Renal pelvis (tissue), 12 donors: Measurements from ENCODE around the gene PITHD1. TPM values are rescaled to one million over a fixed set of nuclear protein-coding genes. Genes with fewer than 3 reads are reported as not detected.
"Not testable (repeated sequence)": the region's sequence is repeated elsewhere in the genome, so short reads cannot be mapped to it uniquely, and the experiment has no call there.

ENCODE experiments used
- DNase-seq: peaks from one replicate; pipeline ENCODE4 v3.0.0-alpha.2; 2013
- long read RNA-seq, 16 experiments: transcript quantifications; one replicate each; lab custom pipeline, GENCODE V29; 2026
- polyA plus RNA-seq, 3 donors: library from polyadenylated mRNA; unstranded; fragments of 120-200 nt; gene quantifications; one replicate each; pipeline ENCODE4 v1.2.1, GENCODE V29; 2013; ENCODE audit not compliant: insufficient read length in 3 of 3

Gene PITHD1, protein sequence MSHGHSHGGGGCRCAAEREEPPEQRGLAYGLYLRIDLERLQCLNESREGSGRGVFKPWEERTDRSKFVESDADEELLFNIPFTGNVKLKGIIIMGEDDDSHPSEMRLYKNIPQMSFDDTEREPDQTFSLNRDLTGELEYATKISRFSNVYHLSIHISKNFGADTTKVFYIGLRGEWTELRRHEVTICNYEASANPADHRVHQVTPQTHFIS
- 10 to 100 TPM; 59.4 to 63.3 (median 60.3) TPM for polyA plus RNA-seq
- long read RNA-seq, donor 1, transcript PITHD1-201 (6 exons, 1,603 nt) = major isoform, 13 of 13 reads
- long read RNA-seq, donor 1, partial matches to known transcripts = 0 of 13 reads
- long read RNA-seq, donor 1, other reads (novel, unspliced or antisense) = 0 of 13 reads
- long read RNA-seq, donor 2, transcript PITHD1-201 (6 exons, 1,603 nt) = major isoform, 18 of 43 reads
- long read RNA-seq, donor 2, partial matches to known transcripts = 25 of 43 reads
- long read RNA-seq, donor 2, other reads (novel, unspliced or antisense) = 0 of 43 reads
- long read RNA-seq, donor 3, transcript PITHD1-201 (6 exons, 1,603 nt) = major isoform, 12 of 64 reads
- long read RNA-seq, donor 3, partial matches to known transcripts = 52 of 64 reads
- long read RNA-seq, donor 3, other reads (novel, unspliced or antisense) = 0 of 64 reads
- long read RNA-seq, donor 4, transcript PITHD1-201 (6 exons, 1,603 nt) = major isoform, 21 of 21 reads
- long read RNA-seq, donor 4, partial matches to known transcripts = 0 of 21 reads
- long read RNA-seq, donor 4, other reads (novel, unspliced or antisense) = 0 of 21 reads
- long read RNA-seq, donor 5, transcript PITHD1-201 (6 exons, 1,603 nt) = major isoform, 8 of 8 reads
- long read RNA-seq, donor 5, partial matches to known transcripts = 0 of 8 reads
- long read RNA-seq, donor 5, other reads (novel, unspliced or antisense) = 0 of 8 reads
- long read RNA-seq, donor 6, transcript PITHD1-201 (6 exons, 1,603 nt) = major isoform, 11 of 11 reads
- long read RNA-seq, donor 6, partial matches to known transcripts = 0 of 11 reads
- long read RNA-seq, donor 6, other reads (novel, unspliced or antisense) = 0 of 11 reads
- long read RNA-seq, donor 7, transcript PITHD1-201 (6 exons, 1,603 nt) = major isoform, 15 of 15 reads
- long read RNA-seq, donor 7, partial matches to known transcripts = 0 of 15 reads
- long read RNA-seq, donor 7, other reads (novel, unspliced or antisense) = 0 of 15 reads
- long read RNA-seq, donor 8, transcript PITHD1-201 (6 exons, 1,603 nt) = major isoform, 10 of 18 reads
- long read RNA-seq, donor 8, partial matches to known transcripts = 8 of 18 reads
- long read RNA-seq, donor 8, other reads (novel, unspliced or antisense) = 0 of 18 reads
- long read RNA-seq, donor 9, transcript PITHD1-201 (6 exons, 1,603 nt) = major isoform, 22 of 22 reads
- long read RNA-seq, donor 9, partial matches to known transcripts = 0 of 22 reads
- long read RNA-seq, donor 9, other reads (novel, unspliced or antisense) = 0 of 22 reads
- long read RNA-seq, donor 10, transcript PITHD1-201 (6 exons, 1,603 nt) = major isoform, 21 of 47 reads
- long read RNA-seq, donor 10, partial matches to known transcripts = 26 of 47 reads
- long read RNA-seq, donor 10, other reads (novel, unspliced or antisense) = 0 of 47 reads
- long read RNA-seq, donor 11, transcript PITHD1-201 (6 exons, 1,603 nt) = major isoform, 12 of 12 reads
- long read RNA-seq, donor 11, partial matches to known transcripts = 0 of 12 reads
- long read RNA-seq, donor 11, other reads (novel, unspliced or antisense) = 0 of 12 reads
- long read RNA-seq, donor 12, transcript PITHD1-201 (6 exons, 1,603 nt) = major isoform, 21 of 161 reads
- long read RNA-seq, donor 12, partial matches to known transcripts = 95 of 161 reads
- long read RNA-seq, donor 12, other reads (novel, unspliced or antisense) = 45 of 161 reads
- long read RNA-seq, donor 13, transcript PITHD1-201 (6 exons, 1,603 nt) = major isoform, 10 of 10 reads
- long read RNA-seq, donor 13, partial matches to known transcripts = 0 of 10 reads
- long read RNA-seq, donor 13, other reads (novel, unspliced or antisense) = 0 of 10 reads
- long read RNA-seq, donor 14 = 0 reads
- long read RNA-seq, donor 15, transcript PITHD1-201 (6 exons, 1,603 nt) = major isoform, 30 of 72 reads
- long read RNA-seq, donor 15, partial matches to known transcripts = 42 of 72 reads
- long read RNA-seq, donor 15, other reads (novel, unspliced or antisense) = 0 of 72 reads
- long read RNA-seq, donor 16, transcript PITHD1-201 (6 exons, 1,603 nt) = major isoform, 24 of 24 reads
- long read RNA-seq, donor 16, partial matches to known transcripts = 0 of 24 reads
- long read RNA-seq, donor 16, other reads (novel, unspliced or antisense) = 0 of 24 reads

DNA sequence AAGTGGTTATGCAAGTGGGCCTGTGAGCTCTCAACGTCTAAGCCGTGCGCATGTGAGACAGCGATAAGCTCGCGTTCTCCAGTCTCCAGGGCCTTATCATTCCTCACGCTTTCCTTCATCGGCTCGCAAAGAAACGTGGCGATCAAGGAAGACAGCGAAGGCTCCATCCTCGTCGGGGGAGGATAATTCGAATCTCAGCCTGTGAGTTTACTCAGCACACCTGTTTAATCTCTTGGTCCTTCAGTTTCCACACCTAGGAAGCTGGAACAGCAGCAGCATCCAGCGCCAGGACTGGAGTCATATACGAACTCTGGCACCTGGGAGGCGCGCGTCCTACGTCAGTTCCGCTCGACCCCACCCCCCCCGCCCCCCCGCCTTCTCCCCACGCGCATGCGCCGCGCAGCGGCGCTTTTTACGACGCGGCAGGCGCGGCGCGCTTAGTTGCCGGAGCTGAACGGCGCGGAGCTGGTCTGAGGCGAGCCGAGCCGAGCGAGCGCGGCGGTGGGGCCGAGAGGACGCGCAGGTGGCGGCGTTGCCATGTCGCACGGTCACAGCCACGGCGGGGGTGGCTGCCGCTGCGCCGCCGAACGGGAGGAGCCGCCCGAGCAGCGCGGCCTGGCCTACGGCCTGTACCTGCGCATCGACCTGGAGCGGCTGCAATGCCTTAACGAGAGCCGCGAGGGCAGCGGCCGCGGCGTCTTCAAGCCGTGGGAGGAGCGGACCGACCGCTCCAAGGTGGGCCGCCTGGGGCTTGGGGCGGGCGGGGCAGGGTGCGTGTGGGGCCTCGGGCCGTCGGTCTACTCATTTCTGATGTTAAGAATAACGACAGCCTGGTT lies at the start of gene PITHD1:
Gene PITHD1 (plus strand): TSS at position 440 of the 836 bp plus-strand sequence. CDS start 98 bp downstream, at position 538.
- DNase-seq = peak; percentile 79

DNA sequence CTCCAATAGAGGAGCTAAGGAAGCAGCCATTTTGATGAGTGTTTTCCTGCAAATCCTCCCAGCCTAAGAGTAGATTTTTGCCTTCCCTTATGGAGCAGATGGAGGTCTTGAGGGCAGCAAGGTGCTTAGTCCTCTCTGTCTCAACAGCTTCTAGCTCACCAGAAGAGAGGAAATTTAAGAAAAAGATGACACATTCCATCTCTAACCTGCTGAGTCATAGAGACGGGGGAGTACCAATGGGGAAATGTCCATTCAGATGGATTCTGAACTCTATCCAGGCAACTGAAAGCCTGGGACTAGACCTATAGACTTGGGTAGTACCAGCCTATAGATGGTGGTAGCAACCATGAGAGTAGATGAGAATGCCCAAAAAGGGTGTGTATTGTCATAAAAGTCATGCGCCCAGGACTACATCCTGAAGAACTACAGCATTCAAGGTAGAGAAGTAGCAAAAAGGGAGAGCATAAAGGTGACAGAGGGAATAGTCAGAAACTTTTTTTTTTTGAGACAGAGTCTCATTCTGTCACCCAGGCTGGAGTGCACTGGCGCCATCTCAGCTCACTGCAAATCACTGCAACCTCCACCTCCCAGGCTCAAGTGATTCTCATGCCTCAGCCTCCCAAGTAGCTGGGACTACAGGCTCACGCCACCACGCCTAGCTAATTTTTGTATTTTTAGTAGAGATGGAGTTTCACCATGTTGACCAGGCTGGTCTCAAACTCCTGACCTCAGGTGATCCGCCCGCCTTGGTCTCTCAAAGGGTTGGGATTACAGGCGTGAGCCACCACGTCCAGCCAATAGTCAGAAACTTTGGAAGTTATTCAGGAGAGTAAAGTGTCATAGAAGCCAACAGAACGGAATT lies 45.6 kb upstream of the PITHD1 start:
- no peak for DNase-seq

DNA sequence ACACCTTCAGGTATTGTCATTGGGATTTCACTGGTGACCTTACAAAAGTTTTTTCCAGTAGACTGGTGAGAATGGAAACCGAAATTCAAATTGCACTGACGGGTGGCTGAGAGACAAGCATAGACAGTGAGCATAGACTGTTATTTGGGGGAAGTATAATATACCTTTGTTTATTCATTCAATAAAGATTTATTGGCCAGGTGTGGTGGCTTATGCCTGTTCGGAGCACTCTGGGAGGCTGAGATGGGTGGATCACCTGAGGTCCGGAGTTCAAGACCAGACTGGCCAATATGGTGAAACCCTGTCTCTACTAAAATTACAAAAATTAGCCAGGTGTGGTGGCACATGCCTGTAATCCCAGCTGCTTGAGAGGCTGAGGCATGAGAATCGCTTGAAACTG lies 44.9 kb upstream of the PITHD1 start:
- DNase-seq = not testable (repeated sequence)

DNA sequence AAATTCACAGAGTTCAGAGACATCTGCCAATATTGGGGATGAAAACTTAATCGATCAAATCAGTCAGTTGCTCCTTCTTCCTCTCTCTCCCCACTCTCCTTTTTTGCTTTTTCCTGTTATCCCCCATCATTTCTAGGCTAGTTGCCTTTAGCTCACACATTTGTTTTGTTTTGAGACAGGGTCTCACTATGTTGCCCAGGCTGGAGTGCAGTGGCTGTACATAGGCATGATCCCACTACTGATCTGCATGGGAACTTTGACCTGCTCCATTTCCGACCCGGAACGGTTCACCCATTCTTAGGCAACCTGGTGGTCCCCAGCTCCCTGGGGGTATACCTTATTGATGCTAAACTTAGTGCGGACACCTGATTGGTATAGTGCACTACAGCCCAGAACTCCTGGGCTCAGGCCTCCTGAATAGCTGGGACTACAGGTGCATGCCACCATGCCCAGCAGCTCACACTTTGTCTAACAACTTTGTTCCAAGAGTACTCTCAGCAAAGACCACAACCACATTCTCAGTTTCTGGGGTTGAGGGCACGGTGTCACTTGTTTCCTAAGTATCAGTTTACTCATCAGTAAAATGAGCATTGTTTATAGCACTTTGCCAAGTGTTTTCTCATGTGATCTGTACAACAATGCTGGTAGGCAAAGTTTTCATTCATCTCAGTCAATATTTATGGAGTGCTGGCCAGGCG lies 41.6 kb upstream of the PITHD1 start:
- DNase-seq = no peak

DNA sequence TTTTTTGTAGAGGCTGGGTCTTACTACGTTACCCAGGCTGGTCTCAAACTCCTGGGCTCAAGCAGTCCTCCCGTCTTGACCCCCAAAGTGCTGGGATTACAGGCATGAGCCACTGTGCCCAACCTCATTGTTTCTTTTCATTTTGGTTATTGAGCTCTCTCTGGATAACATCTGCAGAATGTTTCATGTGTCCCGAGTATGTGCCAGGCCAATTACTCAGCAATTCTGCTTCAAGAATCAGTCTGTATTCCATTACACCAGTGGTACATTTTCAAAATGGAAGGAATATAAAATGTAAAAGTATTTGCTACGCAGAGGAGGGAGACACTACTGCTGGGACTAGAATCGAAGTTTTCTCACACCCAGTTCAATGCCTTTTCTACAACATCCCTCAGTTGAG lies 36.6 kb upstream of the PITHD1 start:
- DNase-seq = no peak

DNA sequence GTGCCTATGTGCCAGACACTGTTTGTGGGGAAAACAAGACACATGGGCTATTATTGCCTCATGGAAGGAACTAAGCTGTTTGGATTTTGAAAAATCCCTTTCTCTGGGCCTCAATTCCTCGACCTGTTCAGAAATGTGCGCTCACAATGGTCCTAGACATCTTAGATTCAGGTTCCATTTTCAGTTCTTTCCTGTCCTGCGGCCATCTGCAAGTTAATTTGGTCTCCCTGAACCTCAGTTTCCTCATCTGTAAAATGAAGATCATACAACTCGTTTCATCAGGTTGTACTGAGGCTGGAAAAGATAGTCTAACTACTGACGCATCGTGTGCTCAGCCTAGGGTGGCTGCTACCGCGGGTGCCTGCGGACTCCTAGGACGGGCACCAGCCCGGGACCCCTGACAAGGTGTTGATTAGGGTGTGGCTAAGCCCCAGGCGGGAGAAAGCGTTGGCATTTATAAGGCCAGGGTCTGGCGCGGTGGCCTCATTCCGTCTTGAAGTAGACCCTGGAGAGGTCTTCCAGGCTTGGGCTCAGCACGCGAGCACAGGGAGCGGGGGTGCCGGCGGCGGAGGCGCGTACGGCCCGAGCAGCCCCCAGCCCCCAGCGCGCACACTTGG lies 35.4 kb upstream of the PITHD1 start:
- peak; percentile 26 for DNase-seq

DNA sequence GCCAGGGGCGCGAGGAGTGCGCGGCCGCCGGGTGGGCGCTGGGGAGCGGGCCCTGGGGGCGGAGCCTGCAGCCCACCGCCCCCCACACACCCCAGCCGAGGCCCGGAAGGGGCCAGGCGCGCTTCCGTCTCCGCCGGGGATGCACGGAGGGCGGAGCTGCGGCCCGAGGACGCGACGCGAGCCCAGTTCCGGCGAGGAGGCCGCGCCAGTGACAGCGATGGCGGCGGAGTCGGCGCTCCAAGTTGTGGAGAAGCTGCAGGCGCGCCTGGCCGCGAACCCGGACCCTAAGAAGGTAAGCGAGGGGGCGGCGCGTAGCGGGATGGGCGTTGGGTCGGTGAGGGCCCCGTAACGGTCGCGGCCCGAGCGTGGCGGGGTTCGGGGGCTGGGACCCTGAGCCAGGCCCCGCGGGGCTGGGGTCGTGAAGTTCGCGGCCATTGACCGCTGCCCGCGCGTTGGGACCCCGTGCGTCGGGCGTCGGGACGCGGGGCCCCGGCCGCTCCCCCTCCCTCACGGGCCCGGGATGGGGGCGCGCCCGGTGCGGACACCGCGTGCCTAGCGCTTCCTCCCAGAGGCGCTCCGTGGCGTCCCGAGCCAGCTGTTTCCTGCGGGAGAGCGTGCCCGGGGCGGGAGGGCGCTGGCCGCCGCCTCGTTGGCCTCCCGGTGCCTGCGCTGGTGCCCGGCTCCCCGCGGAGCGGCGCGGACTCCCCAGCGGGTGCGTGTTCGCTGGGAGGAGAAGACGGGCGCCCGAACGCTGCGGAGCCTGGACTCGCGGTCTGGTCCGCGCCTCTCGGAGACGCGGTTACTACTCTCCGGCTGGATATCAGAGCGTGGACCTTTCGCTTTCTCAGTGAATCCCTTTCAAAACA lies 34.7 kb upstream of the PITHD1 start, which contains the start of gene ELOA:
Gene ELOA (plus strand): TSS at position 185 of the 866 bp plus-strand sequence. CDS start 33 bp downstream, at position 218.
- peak; percentile 84 for DNase-seq

DNA sequence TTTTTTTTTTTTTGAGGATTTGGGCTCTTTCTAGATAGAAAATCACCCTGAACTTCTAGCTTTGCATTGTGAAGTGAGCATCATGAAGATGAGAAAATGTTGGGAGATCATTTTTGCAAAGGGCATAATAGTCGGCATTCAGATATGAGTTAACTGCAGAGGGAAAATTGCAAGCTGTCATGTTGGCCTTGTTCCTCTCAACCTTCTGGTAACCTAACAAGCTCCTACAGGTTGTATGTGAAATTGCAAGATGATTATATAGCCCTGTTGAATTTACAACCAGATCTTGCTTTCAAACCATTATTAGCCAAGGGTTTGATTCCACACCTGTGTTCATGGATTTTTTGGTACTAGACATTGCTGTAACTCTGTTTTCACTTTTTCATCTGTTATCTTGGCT lies 32.7 kb upstream of the PITHD1 start:
- no peak for DNase-seq

DNA sequence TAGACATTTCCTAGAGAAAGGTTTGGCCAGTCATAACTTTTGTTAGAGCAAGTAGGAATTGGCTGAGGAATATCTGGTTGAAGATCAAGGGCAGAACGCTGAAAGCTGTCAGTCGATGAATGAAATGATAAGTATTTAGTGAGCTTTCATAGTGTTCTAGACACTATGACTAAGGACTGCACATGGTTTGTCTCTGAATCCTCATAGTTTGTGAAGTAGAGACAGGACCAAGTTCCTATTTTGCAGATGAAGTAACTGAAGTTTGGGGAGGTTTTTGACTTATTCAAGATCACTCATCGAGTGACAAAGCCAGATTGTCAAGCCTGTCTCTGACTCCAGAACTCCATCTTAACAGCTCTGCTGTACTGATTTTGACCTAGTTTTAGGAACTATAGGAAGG lies 30.2 kb upstream of the PITHD1 start:
- no peak for DNase-seq

DNA sequence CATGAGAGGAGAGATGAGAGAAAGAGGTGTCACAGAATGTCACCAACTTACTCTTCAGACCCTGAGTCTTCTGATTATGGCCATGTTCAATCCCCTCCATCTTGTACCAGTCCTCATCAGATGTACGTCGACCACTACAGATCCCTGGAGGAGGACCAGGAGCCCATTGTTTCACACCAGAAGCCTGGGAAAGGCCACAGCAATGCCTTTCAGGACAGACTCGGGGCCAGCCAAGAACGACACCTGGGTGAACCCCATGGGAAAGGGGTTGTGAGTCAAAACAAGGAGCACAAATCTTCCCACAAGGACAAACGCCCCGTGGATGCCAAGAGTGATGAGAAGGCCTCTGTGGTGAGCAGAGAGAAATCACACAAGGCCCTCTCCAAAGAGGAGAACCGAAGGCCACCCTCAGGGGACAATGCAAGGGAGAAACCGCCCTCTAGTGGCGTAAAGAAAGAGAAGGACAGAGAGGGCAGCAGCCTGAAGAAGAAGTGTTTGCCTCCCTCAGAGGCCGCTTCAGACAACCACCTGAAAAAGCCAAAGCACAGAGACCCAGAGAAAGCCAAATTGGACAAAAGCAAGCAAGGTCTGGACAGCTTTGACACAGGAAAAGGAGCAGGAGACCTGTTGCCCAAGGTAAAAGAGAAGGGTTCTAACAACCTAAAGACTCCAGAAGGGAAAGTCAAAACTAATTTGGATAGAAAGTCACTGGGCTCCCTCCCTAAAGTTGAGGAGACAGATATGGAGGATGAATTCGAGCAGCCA lies 27.0 kb upstream of the PITHD1 start:
- DNase-seq = peak; percentile 30

DNA sequence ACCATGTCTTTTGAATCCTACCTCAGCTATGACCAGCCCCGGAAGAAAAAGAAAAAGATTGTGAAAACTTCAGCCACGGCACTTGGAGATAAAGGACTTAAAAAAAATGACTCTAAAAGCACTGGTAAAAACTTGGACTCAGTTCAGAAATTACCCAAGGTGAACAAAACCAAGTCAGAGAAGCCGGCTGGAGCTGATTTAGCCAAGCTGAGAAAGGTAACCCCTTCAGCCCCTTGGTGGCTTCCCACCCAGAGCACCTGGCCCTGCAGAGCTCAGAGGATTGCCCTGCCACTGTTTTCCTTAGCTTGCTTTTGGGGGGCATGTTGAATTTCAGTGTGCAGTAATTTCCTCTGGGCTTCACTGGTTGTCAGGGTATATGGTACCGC lies 26.4 kb upstream of the PITHD1 start:
- no peak for DNase-seq

DNA sequence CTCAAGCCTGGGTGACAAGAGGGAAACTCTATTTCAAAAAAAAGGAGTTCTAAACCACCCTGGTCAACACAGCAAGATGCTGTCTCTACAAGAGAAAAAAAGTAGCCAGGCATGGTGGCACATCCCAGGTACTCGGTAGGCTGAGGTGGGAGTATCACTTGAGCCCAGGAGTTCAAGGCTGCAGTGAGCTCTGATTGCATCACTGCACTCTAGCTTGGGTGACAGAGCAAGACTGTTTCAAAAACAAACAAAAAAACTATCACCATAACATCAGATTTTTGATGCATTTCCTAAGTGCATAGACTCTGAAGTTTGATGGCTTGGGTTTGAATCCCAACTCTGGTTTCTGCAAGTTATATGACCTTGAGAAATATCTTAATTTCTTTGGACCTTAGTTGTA lies 25.3 kb upstream of the PITHD1 start:
- DNase-seq = no peak

DNA sequence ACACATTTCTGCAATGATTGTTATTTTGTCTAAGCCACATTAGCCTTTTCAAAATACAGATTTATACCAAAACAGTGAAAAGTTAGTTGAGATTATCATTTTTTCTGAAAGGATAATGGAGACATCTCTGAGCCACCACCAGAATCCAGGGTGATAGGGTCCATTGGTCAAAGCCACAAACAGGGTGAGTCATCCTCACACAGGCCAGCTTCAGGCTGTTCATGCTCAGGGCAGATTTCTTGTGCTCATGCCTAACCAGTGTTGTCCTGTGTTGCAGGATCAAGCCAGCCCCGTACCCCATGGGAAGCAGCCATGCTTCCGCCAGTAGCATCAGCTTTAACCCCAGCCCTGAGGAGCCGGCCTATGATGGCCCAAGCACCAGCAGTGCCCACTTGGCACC lies 21.5 kb upstream of the PITHD1 start:
- DNase-seq = no peak

DNA sequence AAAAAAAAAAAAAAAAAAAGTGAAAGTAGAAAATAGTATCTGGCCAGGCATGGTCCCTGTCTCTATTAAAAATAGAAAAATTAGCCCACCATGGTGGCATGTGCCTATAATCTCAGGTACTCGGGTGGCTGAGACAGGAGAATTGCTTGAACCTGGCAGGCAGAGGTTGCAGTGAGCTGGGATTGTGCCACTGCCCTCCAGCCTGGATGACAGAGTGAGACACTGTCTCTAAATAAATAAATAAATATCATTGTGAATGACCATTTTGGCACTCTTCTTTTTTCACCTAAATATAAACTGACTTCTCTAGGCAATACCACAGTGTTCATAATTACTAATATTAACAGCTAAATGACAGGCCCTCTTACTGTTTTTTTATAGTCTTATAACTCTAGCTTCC lies 20.4 kb upstream of the PITHD1 start:
- no peak for DNase-seq

DNA sequence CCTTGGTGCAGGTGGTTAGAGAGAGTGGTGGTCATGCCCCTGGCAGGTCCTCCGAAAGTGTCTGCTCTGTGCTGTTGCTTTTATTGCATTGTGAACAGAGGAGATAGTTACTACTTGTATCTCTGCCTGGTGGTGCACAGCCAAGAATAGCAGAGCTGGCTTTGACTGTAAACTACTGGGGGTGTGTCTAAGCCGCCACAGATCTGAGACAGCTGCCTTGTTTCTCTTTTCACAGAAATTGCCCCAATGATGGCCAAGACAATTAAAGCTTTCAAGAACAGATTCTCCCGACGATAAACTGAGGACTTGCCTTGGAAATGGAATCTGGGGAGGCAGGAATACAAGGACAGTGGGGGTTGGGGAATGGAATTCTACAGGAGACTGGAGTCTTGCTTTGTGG lies 18.9 kb upstream of the PITHD1 start:
- no peak for DNase-seq
